IMR-90 (cell line): ENCODE results near the gene LANCL1. TPM values are rescaled to one million over a fixed set of nuclear protein-coding genes. Genes with fewer than 3 reads are reported as not detected.

ENCODE experiments used
- ATAC-seq: fragments of 200-7000 bp; cut with Tn5 transposase; 2 replicates; pipeline ENCODE4 v1.9.1; 2020; ENCODE audit warnings: low read depth, mild to moderate bottlenecking, moderate library complexity
- BruUV-seq: library from RNA; stranded (reverse); fragments of 400-500 nt; replicated peaks from 2 replicates; lab custom pipeline; 2021; lab: Mats Ljungman, UMichigan
- CTCF ChIA-PET: fragments of 300-600 bp; formaldehyde crosslinking; extraction: SDS; loops from one replicate; lab custom pipeline; 2021; ENCODE audit warnings: antibody characterized with exemption; lab: Yijun Ruan, JAX
- POLR2A ChIA-PET: fragments of 300-600 bp; sonication (Branson Sonifier 250); formaldehyde crosslinking; loops from one replicate; lab custom pipeline; 2022; ENCODE audit warnings: antibody characterized with exemption; ENCODE audit not compliant: unreplicated experiment; lab: Charles Lee
- DNase-seq: peaks from one replicate; pipeline ENCODE4 v3.0.0; 2013
- H2AFZ ChIP-seq: replicated peaks from 2 replicates; pipeline ENCODE3; 2013; ENCODE audit warnings: low read length, mild to moderate bottlenecking; ENCODE audit not compliant: poor library complexity
- H2AK5ac ChIP-seq: 2 replicates; pipeline ENCODE4 v1.6.1; 2013; ENCODE audit warnings: low read depth, low read length, inconsistent platforms
- H2AK9ac ChIP-seq: replicated peaks from 2 replicates; pipeline ENCODE3; 2013; ENCODE audit warnings: mild to moderate bottlenecking, low read depth, low read length, moderate library complexity; ENCODE audit not compliant: poor library complexity
- H2BK120ac ChIP-seq: 2 replicates; pipeline ENCODE4 v1.6.1; 2013; ENCODE audit warnings: low read depth, low read length, inconsistent platforms
- H2BK15ac ChIP-seq: 3 replicates; pipeline ENCODE4 v1.6.1; 2013; ENCODE audit warnings: low read depth, low read length, inconsistent platforms
- H2BK20ac ChIP-seq: 2 replicates; pipeline ENCODE4 v1.6.1; 2013; ENCODE audit warnings: low read depth, mild to moderate bottlenecking, inconsistent platforms, low read length, moderate library complexity
- H2BK5ac ChIP-seq: 2 replicates; pipeline ENCODE4 v1.6.1; 2013; ENCODE audit warnings: mild to moderate bottlenecking, low read depth, low read length, inconsistent platforms; ENCODE audit not compliant: poor library complexity, severe bottlenecking
- H3K14ac ChIP-seq: replicated peaks from 2 replicates; pipeline ENCODE4 v1.6.1; 2013; ENCODE audit warnings: low read depth, low read length, inconsistent platforms
- H3K18ac ChIP-seq: 2 replicates; pipeline ENCODE4 v1.6.1; 2013; ENCODE audit warnings: low read depth, low read length, control low read depth
- H3K23ac ChIP-seq: 2 replicates; pipeline ENCODE4 v1.6.1; 2013; ENCODE audit warnings: low read depth, low read length, inconsistent platforms
- H3K27ac ChIP-seq: 2 replicates; pipeline ENCODE4 v1.5.1; 2013; ENCODE audit warnings: mild to moderate bottlenecking, control low read depth, low read length; ENCODE audit not compliant: insufficient read depth
- H3K27me3 ChIP-seq: 2 replicates; pipeline ENCODE4 v1.6.1; 2013; ENCODE audit warnings: low read length; ENCODE audit not compliant: control insufficient read depth, insufficient read depth
- H3K36me3 ChIP-seq: 2 replicates; pipeline ENCODE4 v1.6.1; 2013; ENCODE audit warnings: low read length, mixed read lengths; ENCODE audit not compliant: control insufficient read depth, insufficient read depth
- H3K4ac ChIP-seq: 2 replicates; pipeline ENCODE4 v1.6.1; 2013; ENCODE audit warnings: low read depth, low read length, inconsistent platforms
- H3K4me1 ChIP-seq: 2 replicates; pipeline ENCODE4 v1.6.1; 2013; ENCODE audit warnings: low read length, mixed read lengths; ENCODE audit not compliant: control insufficient read depth, insufficient read depth
- H3K4me2 ChIP-seq: 2 replicates; pipeline ENCODE4 v1.6.1; 2013; ENCODE audit warnings: low read depth, mild to moderate bottlenecking, control low read depth, low read length, moderate library complexity
- H3K4me3 ChIP-seq: 2 replicates; pipeline ENCODE4 v1.5.1; 2013; ENCODE audit warnings: low read depth, mild to moderate bottlenecking, control low read depth, low read length, moderate library complexity; ENCODE audit not compliant: insufficient read depth
- H3K56ac ChIP-seq: 2 replicates; pipeline ENCODE4 v1.6.1; 2013; ENCODE audit warnings: low read length, inconsistent platforms; ENCODE audit not compliant: insufficient read depth; ENCODE audit errors: extremely low read depth
- H3K79me1 ChIP-seq, 2 experiments: 2 replicates each; pipeline ENCODE4 v1.6.1; 2013; ENCODE audit warnings: low read length in 2 of 2, inconsistent platforms in 1 of 2, low read depth in 1 of 2
- H3K9ac ChIP-seq: 2 replicates; pipeline ENCODE4 v1.6.1; 2013; ENCODE audit warnings: low read depth, low read length, control low read depth
- H3K9me1 ChIP-seq: 2 replicates; pipeline ENCODE4 v1.6.1; 2013; ENCODE audit warnings: low read length, inconsistent platforms; ENCODE audit not compliant: insufficient read depth
- H3K9me3 ChIP-seq: 2 replicates; pipeline ENCODE4 v1.6.1; 2013; ENCODE audit warnings: low read length; ENCODE audit not compliant: control insufficient read depth, insufficient read depth
- H4K20me1 ChIP-seq: 2 replicates; pipeline ENCODE4 v1.6.1; 2013; ENCODE audit warnings: low read length, inconsistent platforms; ENCODE audit not compliant: insufficient read depth
- H4K5ac ChIP-seq: 2 replicates; pipeline ENCODE4 v1.6.1; 2013; ENCODE audit warnings: mild to moderate bottlenecking, low read depth, low read length, control low read depth
- H4K8ac ChIP-seq, 2 experiments: 2 replicates each; pipeline ENCODE4 v1.6.1; 2013; ENCODE audit warnings: low read depth in 2 of 2, low read length in 2 of 2, control low read depth in 1 of 2, inconsistent platforms in 1 of 2
- H4K91ac ChIP-seq: 2 replicates; pipeline ENCODE4 v1.6.1; 2013; ENCODE audit warnings: low read depth, low read length, inconsistent platforms; ENCODE audit not compliant: insufficient read depth
- BHLHE40 ChIP-seq: fragments of 150-350 bp; IDR thresholded peaks from 2 replicates; pipeline ENCODE4 v1.6.1; 2016; ENCODE audit warnings: mild to moderate bottlenecking, low read depth, low read length
- CEBPB ChIP-seq: IDR thresholded peaks from 2 replicates; pipeline ENCODE4 v1.6.1; 2012; ENCODE audit warnings: low read depth, low read length, improper control_type of control experiment
- CHD1 ChIP-seq: IDR thresholded peaks from 2 replicates; pipeline ENCODE4 v1.6.1; 2012; ENCODE audit warnings: low read depth, low read length, improper control_type of control experiment
- CTCF ChIP-seq: conservative IDR thresholded peaks from 2 replicates; pipeline ENCODE4 v1.5.1; 2012; ENCODE audit warnings: mild to moderate bottlenecking, low read depth, low read length, improper control_type of control experiment
- FOS ChIP-seq: fragments of 150-350 bp; IDR thresholded peaks from 2 replicates; pipeline ENCODE4 v1.6.1; 2016; ENCODE audit warnings: low read depth, low read length
- MAFK ChIP-seq: IDR thresholded peaks from 2 replicates; pipeline ENCODE4 v1.6.1; 2012; ENCODE audit warnings: low read depth, low read length, improper control_type of control experiment
- MAZ ChIP-seq: IDR thresholded peaks from 2 replicates; pipeline ENCODE4 v1.6.1; 2012; ENCODE audit warnings: low read depth, mild to moderate bottlenecking, low read length, improper control_type of control experiment, moderate library complexity, borderline replicate concordance
- MXI1 ChIP-seq: IDR thresholded peaks from 2 replicates; pipeline ENCODE4 v1.6.1; 2012; ENCODE audit warnings: low read depth, mild to moderate bottlenecking, low read length, moderate library complexity, borderline replicate concordance
- NFE2L2 ChIP-seq: fragments of 150-350 bp; IDR thresholded peaks from 2 replicates; pipeline ENCODE4 v1.6.1; 2016; ENCODE audit warnings: low read depth, mild to moderate bottlenecking, low read length
- POLR2A ChIP-seq: IDR thresholded peaks from 2 replicates; pipeline ENCODE4 v1.6.1; 2012; ENCODE audit warnings: mild to moderate bottlenecking, low read depth, low read length
- RAD21 ChIP-seq: IDR thresholded peaks from 2 replicates; pipeline ENCODE4 v1.6.1; 2012; ENCODE audit warnings: low read length, improper control_type of control experiment
- RCOR1 ChIP-seq: IDR thresholded peaks from 2 replicates; pipeline ENCODE4 v1.6.1; 2012; ENCODE audit warnings: mild to moderate bottlenecking, low read length, improper control_type of control experiment; ENCODE audit not compliant: insufficient replicate concordance
- RFX5 ChIP-seq: IDR thresholded peaks from 2 replicates; pipeline ENCODE4 v1.8.0; 2012; ENCODE audit warnings: low read depth, mild to moderate bottlenecking, low read length, moderate library complexity
- SMC3 ChIP-seq: fragments of 150-350 bp; IDR thresholded peaks from 2 replicates; pipeline ENCODE4 v1.6.1; 2016; ENCODE audit warnings: low read depth, mild to moderate bottlenecking, antibody characterized with exemption, low read length, moderate library complexity
- USF2 ChIP-seq: fragments of 150-350 bp; IDR thresholded peaks from 2 replicates; pipeline ENCODE4 v1.6.1; 2017; ENCODE audit warnings: mild to moderate bottlenecking, antibody characterized with exemption, low read length, low read depth
- WGBS, 2 experiments: methylation state at CpG; one replicate each; pipeline versions ENCODE4 v1.1.5 to v1.1.7; 2013; ENCODE audit warnings: missing lambda C conversion rate in 2 of 2; ENCODE audit not compliant: insufficient read length in 1 of 2; ENCODE audit errors: extremely low coverage in 2 of 2; 5-methylcytosine and 5-hydroxymethylcytosine counted together
- dilution Hi-C: fragments of 300-500 bp; cut with HindIII; formaldehyde crosslinking; loops from one replicate; pipeline ENCODE4 v1.14.3; 2018; ENCODE audit warnings: low sequenced_read_pairs; ENCODE audit not compliant: unreplicated experiment
- in situ Hi-C: fragments of 300-500 bp; cut with MboI; formaldehyde crosslinking; loops from 3 replicates; pipeline ENCODE4 v1.14.3; 2019; ENCODE audit warnings: low sequenced_read_pairs, inconsistent platforms, mixed read lengths
- intact Hi-C: fragments of 100-400 bp; cut with micrococcal nuclease; formaldehyde crosslinking; loops from 2 replicates; pipeline ENCODE4 v1.10.0; 2022
- polyA plus RNA-seq, 3 experiments: library from polyadenylated mRNA; depleted of rRNA; stranded (reverse); fragments of >200 nt; gene quantifications; 2 replicates each; pipeline ENCODE4 v1.2.3, GENCODE V29; 2012; ENCODE audit warnings: low replicate concordance in 1 of 3
- total RNA-seq: library from RNA; depleted of rRNA; stranded (reverse); fragments of >200 nt; gene quantifications from 2 replicates; pipeline ENCODE4 v1.2.3, GENCODE V29; 2012
- TF ChIP-seq, protein P1 (sequence below): fragments of 150-350 bp; IDR thresholded peaks from 2 replicates; pipeline ENCODE4 v1.6.1; 2016; ENCODE audit warnings: low read depth, mild to moderate bottlenecking, low read length, moderate library complexity, borderline replicate concordance

Gene LANCL1
- total and polyA plus RNA-seq, 2 of the 4 experiments (the other 2 are of a cell fraction) = 29.7 to 53.8 TPM

- Histone ChIP-seq H3K4me3 (no peak overlapping the region), H4K5ac (no peak overlapping the region), H2AK9ac (no peak overlapping the region), H4K20me1 (no peaks in the 10 kb centered on the region), H2BK20ac (no peak overlapping the region), H3K14ac (no peak overlapping the region), H3K4me1 (no peaks in the 10 kb centered on the region), H3K27ac (no peak overlapping the region), H2BK5ac (no peak overlapping the region), H3K4me2 (no peak overlapping the region), H3K4ac (no peak overlapping the region), H4K91ac (no peak overlapping the region), H2BK120ac (no peak overlapping the region), H3K9me1 (no peaks in the 10 kb centered on the region), H3K56ac (no peak overlapping the region), H3K18ac (no peak overlapping the region), H3K36me3 (peaks cover 2% of the 10 kb centered on the region; the same call in 1 of the 2 replicates), H3K27me3 (no peaks in the 10 kb centered on the region), H3K9ac (no peak overlapping the region), H4K8ac (no peak overlapping the region), H2AFZ (no peak overlapping the region), H3K79me1 (no peaks in the 10 kb centered on the region), H2BK15ac (no peak overlapping the region), H3K9me3 (no peaks in the 10 kb centered on the region), H3K23ac (no peak overlapping the region), H2AK5ac (no peak overlapping the region)
- dilution Hi-C loops = no loop called here
- intact Hi-C loops = loop anchor here (5.0 kb wide), 1 partner anchor 712 kb away; no protein-coding TSS in a partner anchor
- DNase-seq = no peak
- no peak for TF ChIP-seq SMC3
- TF ChIP-seq CHD1 = no peak
- no peak for TF ChIP-seq MAFK
- no peak for TF ChIP-seq POLR2A
- no peak for TF ChIP-seq NFE2L2
- no peak for TF ChIP-seq RAD21
- TF ChIP-seq RFX5 = no peak
- TF ChIP-seq FOS = no peak
- no peak for TF ChIP-seq MXI1
- TF ChIP-seq RCOR1 = no peak
- no peak for TF ChIP-seq BHLHE40
- TF ChIP-seq CEBPB = no peak
- TF ChIP-seq MAZ = no peak
- no peak for TF ChIP-seq USF2
- TF ChIP-seq, protein P1, sequence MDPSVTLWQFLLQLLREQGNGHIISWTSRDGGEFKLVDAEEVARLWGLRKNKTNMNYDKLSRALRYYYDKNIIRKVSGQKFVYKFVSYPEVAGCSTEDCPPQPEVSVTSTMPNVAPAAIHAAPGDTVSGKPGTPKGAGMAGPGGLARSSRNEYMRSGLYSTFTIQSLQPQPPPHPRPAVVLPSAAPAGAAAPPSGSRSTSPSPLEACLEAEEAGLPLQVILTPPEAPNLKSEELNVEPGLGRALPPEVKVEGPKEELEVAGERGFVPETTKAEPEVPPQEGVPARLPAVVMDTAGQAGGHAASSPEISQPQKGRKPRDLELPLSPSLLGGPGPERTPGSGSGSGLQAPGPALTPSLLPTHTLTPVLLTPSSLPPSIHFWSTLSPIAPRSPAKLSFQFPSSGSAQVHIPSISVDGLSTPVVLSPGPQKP = no peak
- no peak for TF ChIP-seq CTCF
- no TSS peak for BruUV-seq
- ChIA-PET POLR2A (no interaction called here), CTCF (interaction anchor here (1.3 kb wide), 1 partner anchor 14 kb away, joined by 4 read pairs; no protein-coding TSS in a partner anchor)
- no CpG with 5 or more reads among the region's 3 CpGs for WGBS, 2 experiments
- no peak for ATAC-seq
- in situ Hi-C loops = no loop called here
Measured at GRCh38 chr2:210445732-210446131, 30.8 kb downstream of the LANCL1 start.
